ENCODE measurements around the gene TANGO6. TPM values are rescaled to one million over a fixed set of nuclear protein-coding genes. Genes with fewer than 3 reads are reported as not detected.
"Not testable (repeated sequence)": the region's sequence is repeated elsewhere in the genome, so short reads cannot be mapped to it uniquely, and the experiment has no call there.

Gene TANGO6
- total RNA-seq, 4 donors from 2014 or later = 16.7 to 24.4 (median 20.2) TPM

DNA sequence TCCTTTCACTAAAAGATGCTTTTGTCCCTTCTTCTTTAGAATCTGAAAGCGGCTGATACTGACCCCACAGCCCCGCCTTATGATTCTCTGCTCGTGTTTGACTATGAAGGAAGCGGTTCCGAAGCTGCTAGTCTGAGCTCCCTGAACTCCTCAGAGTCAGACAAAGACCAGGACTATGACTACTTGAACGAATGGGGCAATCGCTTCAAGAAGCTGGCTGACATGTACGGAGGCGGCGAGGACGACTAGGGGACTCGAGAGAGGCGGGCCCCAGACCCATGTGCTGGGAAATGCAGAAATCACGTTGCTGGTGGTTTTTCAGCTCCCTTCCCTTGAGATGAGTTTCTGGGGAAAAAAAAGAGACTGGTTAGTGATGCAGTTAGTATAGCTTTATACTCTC is 10.1 kb upstream of the TANGO6 start:
- Histone ChIP-seq H3K4me3 (replicated peaks in 1 of 3) (no peak overlapping the region), H3K9me3 (no peaks in the 10 kb centered on the region), H3K27ac (no peak overlapping the region), H3K27me3 (no peaks in the 10 kb centered on the region), H3K36me3 (peaks cover 33 to 59% of the 10 kb centered on the region in 2 donors), H3K4me1 (no peaks in the 10 kb centered on the region)
- intact Hi-C loops (cut with DNase I) = no loop called here
- 93% methylated on average over 14 of the region's 14 CpGs for WGBS, 2 donors
- TF ChIP-seq, protein P1, sequence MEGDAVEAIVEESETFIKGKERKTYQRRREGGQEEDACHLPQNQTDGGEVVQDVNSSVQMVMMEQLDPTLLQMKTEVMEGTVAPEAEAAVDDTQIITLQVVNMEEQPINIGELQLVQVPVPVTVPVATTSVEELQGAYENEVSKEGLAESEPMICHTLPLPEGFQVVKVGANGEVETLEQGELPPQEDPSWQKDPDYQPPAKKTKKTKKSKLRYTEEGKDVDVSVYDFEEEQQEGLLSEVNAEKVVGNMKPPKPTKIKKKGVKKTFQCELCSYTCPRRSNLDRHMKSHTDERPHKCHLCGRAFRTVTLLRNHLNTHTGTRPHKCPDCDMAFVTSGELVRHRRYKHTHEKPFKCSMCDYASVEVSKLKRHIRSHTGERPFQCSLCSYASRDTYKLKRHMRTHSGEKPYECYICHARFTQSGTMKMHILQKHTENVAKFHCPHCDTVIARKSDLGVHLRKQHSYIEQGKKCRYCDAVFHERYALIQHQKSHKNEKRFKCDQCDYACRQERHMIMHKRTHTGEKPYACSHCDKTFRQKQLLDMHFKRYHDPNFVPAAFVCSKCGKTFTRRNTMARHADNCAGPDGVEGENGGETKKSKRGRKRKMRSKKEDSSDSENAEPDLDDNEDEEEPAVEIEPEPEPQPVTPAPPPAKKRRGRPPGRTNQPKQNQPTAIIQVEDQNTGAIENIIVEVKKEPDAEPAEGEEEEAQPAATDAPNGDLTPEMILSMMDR (IDR thresholded peaks at IDR 0.05) = no peak
- TF ChIP-seq POLR2A (IDR thresholded peaks at IDR 0.05) = no peak
- DNase-seq = no peak

DNA sequence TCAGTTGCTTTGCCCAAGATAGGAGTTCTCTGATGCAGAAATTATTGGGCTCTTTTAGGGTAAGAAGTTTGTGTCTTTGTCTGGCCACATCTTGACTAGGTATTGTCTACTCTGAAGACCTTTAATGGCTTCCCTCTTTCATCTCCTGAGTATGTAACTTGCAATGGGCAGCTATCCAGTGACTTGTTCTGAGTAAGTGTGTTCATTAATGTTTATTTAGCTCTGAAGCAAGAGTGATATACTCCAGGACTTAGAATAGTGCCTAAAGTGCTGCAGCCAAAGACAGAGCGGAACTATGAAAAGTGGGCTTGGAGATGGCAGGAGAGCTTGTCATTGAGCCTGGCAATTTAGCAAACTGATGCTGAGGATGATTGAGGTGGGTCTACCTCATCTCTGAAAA is 8.8 kb upstream of the TANGO6 start:
- 77 to 96% methylated on average over 1 of the region's 1 CpG for WGBS, 2 donors
- no peak for TF ChIP-seq POLR2A (IDR thresholded peaks at IDR 0.05)
- TF ChIP-seq, protein P1 (IDR thresholded peaks at IDR 0.05) = no peak
- Histone ChIP-seq H3K27ac (no peak overlapping the region), H3K4me3 (replicated peaks in 1 of 3) (no peak overlapping the region), H3K9me3 (no peaks in the 10 kb centered on the region), H3K4me1 (no peaks in the 10 kb centered on the region), H3K36me3 (peaks cover 24 to 51% of the 10 kb centered on the region in 2 donors), H3K27me3 (no peaks in the 10 kb centered on the region)
- intact Hi-C loops (cut with DNase I) = no loop called here
- no peak for DNase-seq

DNA sequence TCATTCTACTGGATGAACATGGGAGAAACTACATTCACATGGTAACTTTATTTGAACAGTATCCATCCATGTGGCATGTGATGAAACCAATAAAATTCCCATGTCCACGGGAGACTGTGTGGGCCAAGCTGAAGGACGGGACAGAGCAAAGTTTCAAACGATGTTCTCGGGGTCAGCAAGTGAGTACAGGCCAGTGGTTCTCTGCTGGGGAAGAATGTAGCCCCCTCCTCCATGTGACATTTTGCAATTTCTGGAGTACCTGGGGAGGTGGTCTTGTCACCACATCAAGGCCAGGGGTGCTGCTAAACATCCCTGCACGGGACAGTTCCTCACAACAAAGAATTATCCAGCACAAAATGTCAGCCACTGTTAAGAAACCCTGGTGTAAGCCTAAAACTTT is 7.4 kb upstream of the TANGO6 start:
- no peaks in the 10 kb centered on the region for H3K27me3 ChIP-seq
- DNase-seq = no peak
- H3K27ac ChIP-seq = no peak overlapping the region
- no peaks in the 10 kb centered on the region for H3K9me3 ChIP-seq
- TF ChIP-seq POLR2A (IDR thresholded peaks at IDR 0.05) = no peak
- TF ChIP-seq, protein P1 (IDR thresholded peaks at IDR 0.05) = no peak
- intact Hi-C loops (cut with DNase I) = no loop called here
- H3K36me3 ChIP-seq = peaks cover 18 to 40% of the 10 kb centered on the region in 2 donors
- H3K4me1 ChIP-seq = no peaks in the 10 kb centered on the region
- 87 to 89% methylated on average over 5 of the region's 5 CpGs for WGBS, 2 donors
- H3K4me3 ChIP-seq (replicated peaks in 1 of 3) = no peak overlapping the region

- 68 to 71% methylated on average over 4 of the region's 4 CpGs for WGBS, 2 donors
- intact Hi-C loops (cut with DNase I) = no loop called here
- Histone ChIP-seq H3K36me3 (peaks cover 6 to 7% of the 10 kb centered on the region in 2 donors), H3K9me3 (no peaks in the 10 kb centered on the region), H3K27me3 (no peaks in the 10 kb centered on the region), H3K27ac (no peak overlapping the region), H3K4me1 (peaks cover 4 to 9% of the 10 kb centered on the region in 2 donors), H3K4me3 (replicated peaks in 1 of 3) (no peak overlapping the region)
- no peak for TF ChIP-seq POLR2A (IDR thresholded peaks at IDR 0.05)
- TF ChIP-seq, protein P1 (IDR thresholded peaks at IDR 0.05) = no peak
- DNase-seq = no peak
Observed at GRCh38 chr16:68839831-68840230, 3.5 kb upstream of the TANGO6 start.

DNA sequence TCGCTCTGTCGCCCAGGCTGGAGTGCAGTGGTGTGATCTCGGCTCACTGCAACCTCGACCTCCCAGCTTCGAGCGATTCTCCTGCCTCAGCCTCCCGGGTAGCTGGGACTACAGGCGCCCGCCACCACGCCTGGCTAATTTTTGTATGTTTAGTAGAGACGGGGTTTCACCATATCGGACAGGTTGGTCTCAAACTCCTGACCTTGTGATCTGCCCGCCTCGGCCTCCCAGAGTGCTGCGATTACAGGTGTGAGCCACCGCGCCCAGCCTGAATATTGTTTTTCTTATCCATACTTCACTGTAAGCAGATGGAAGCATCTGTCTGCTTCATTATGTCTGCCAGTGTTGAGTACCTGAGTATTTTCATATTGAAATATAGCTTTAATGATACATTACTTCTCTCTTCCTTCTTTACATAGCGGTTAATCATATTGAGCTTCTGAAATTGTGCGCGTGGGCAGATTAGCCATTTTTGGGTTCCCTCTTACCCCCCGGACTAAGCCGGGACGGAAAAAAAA is 308 bp upstream of the TANGO6 start:
- H3K27me3 ChIP-seq; H3K36me3 ChIP-seq; H3K9me3 ChIP-seq; H3K4me1 ChIP-seq; intact Hi-C loops (cut with DNase I); DNase-seq: not testable (repeated sequence)
- Histone ChIP-seq H3K27ac (peak overlapping the region in 2 of 3 donors; percentile 78 to 88), H3K4me3 (replicated peaks in 1 of 3) (peak overlapping the region in 2 of 3 donors; percentile 39 to 79)
- 49 to 50% methylated on average over 22 to 23 of the region's 23 CpGs for WGBS, 2 donors

DNA sequence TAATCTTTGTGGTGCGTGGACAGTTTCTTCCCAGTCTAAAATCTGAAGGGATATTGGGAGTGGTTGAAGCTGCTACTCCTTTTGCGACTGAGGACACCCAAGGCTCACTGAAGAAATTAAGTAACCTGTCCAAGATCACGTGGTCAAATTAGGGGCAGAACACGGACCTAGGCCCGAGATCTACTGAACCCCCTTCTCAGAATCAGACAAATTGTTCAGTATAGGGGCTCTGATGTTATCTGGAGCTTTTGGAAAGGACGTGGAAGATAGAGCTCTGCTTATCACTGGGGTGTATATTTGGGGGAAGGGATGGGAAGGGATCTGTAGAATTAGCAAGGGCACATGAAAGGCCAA is 857 bp downstream of the TANGO6 start:
- Histone ChIP-seq H3K36me3 (no peaks in the 10 kb centered on the region), H3K4me1 (peaks cover 4 to 9% of the 10 kb centered on the region in 2 donors), H3K4me3 (replicated peaks in 1 of 3) (peak overlapping the region in 2 of 3 donors; percentile 39 to 79), H3K27me3 (no peaks in the 10 kb centered on the region), H3K27ac (peak overlapping the region in 2 of 3 donors; percentile 78 to 88), H3K9me3 (no peaks in the 10 kb centered on the region)
- intact Hi-C loops (cut with DNase I) = no loop called here
- TF ChIP-seq, protein P1 (IDR thresholded peaks at IDR 0.05) = no peak
- no peak for TF ChIP-seq POLR2A (IDR thresholded peaks at IDR 0.05)
- WGBS, 2 donors = 9 to 11% methylated on average over 6 of the region's 6 CpGs
- DNase-seq = no peak
